IMR-90 (cell line): ENCODE data around the gene HKDC1. TPM values are rescaled to one million over a fixed set of nuclear protein-coding genes. Genes with fewer than 3 reads are reported as not detected.
A peak's percentile ranks its signal among the peaks of the same experiment; 100 is the strongest.

Experiments
- ATAC-seq: fragments of 200-7000 bp; cut with Tn5 transposase; 2 replicates; pipeline ENCODE4 v1.9.1; 2020; ENCODE audit warnings: low read depth, mild to moderate bottlenecking, moderate library complexity
- BruUV-seq: library from RNA; stranded (reverse); fragments of 400-500 nt; replicated peaks from 2 replicates; lab custom pipeline; 2021; lab: Mats Ljungman, UMichigan
- CTCF ChIA-PET: fragments of 300-600 bp; formaldehyde crosslinking; extraction: SDS; loops from one replicate; lab custom pipeline; 2021; ENCODE audit warnings: antibody characterized with exemption; lab: Yijun Ruan, JAX
- POLR2A ChIA-PET: fragments of 300-600 bp; sonication (Branson Sonifier 250); formaldehyde crosslinking; loops from one replicate; lab custom pipeline; 2022; ENCODE audit warnings: antibody characterized with exemption; ENCODE audit not compliant: unreplicated experiment; lab: Charles Lee
- DNase-seq: peaks from one replicate; pipeline ENCODE4 v3.0.0; 2013
- H2AFZ ChIP-seq: replicated peaks from 2 replicates; pipeline ENCODE3; 2013; ENCODE audit warnings: low read length, mild to moderate bottlenecking; ENCODE audit not compliant: poor library complexity
- H2AK5ac ChIP-seq: 2 replicates; pipeline ENCODE4 v1.6.1; 2013; ENCODE audit warnings: low read depth, low read length, inconsistent platforms
- H2AK9ac ChIP-seq: replicated peaks from 2 replicates; pipeline ENCODE3; 2013; ENCODE audit warnings: mild to moderate bottlenecking, low read depth, low read length, moderate library complexity; ENCODE audit not compliant: poor library complexity
- H2BK120ac ChIP-seq: 2 replicates; pipeline ENCODE4 v1.6.1; 2013; ENCODE audit warnings: low read depth, low read length, inconsistent platforms
- H2BK15ac ChIP-seq: 3 replicates; pipeline ENCODE4 v1.6.1; 2013; ENCODE audit warnings: low read depth, low read length, inconsistent platforms
- H2BK20ac ChIP-seq: 2 replicates; pipeline ENCODE4 v1.6.1; 2013; ENCODE audit warnings: low read depth, mild to moderate bottlenecking, inconsistent platforms, low read length, moderate library complexity
- H2BK5ac ChIP-seq: 2 replicates; pipeline ENCODE4 v1.6.1; 2013; ENCODE audit warnings: mild to moderate bottlenecking, low read depth, low read length, inconsistent platforms; ENCODE audit not compliant: poor library complexity, severe bottlenecking
- H3K14ac ChIP-seq: replicated peaks from 2 replicates; pipeline ENCODE4 v1.6.1; 2013; ENCODE audit warnings: low read depth, low read length, inconsistent platforms
- H3K18ac ChIP-seq: 2 replicates; pipeline ENCODE4 v1.6.1; 2013; ENCODE audit warnings: low read depth, low read length, control low read depth
- H3K23ac ChIP-seq: 2 replicates; pipeline ENCODE4 v1.6.1; 2013; ENCODE audit warnings: low read depth, low read length, inconsistent platforms
- H3K27ac ChIP-seq: 2 replicates; pipeline ENCODE4 v1.5.1; 2013; ENCODE audit warnings: mild to moderate bottlenecking, control low read depth, low read length; ENCODE audit not compliant: insufficient read depth
- H3K27me3 ChIP-seq: 2 replicates; pipeline ENCODE4 v1.6.1; 2013; ENCODE audit warnings: low read length; ENCODE audit not compliant: control insufficient read depth, insufficient read depth
- H3K36me3 ChIP-seq: 2 replicates; pipeline ENCODE4 v1.6.1; 2013; ENCODE audit warnings: low read length, mixed read lengths; ENCODE audit not compliant: control insufficient read depth, insufficient read depth
- H3K4ac ChIP-seq: 2 replicates; pipeline ENCODE4 v1.6.1; 2013; ENCODE audit warnings: low read depth, low read length, inconsistent platforms
- H3K4me1 ChIP-seq: 2 replicates; pipeline ENCODE4 v1.6.1; 2013; ENCODE audit warnings: low read length, mixed read lengths; ENCODE audit not compliant: control insufficient read depth, insufficient read depth
- H3K4me2 ChIP-seq: 2 replicates; pipeline ENCODE4 v1.6.1; 2013; ENCODE audit warnings: low read depth, mild to moderate bottlenecking, control low read depth, low read length, moderate library complexity
- H3K4me3 ChIP-seq: 2 replicates; pipeline ENCODE4 v1.5.1; 2013; ENCODE audit warnings: low read depth, mild to moderate bottlenecking, control low read depth, low read length, moderate library complexity; ENCODE audit not compliant: insufficient read depth
- H3K56ac ChIP-seq: 2 replicates; pipeline ENCODE4 v1.6.1; 2013; ENCODE audit warnings: low read length, inconsistent platforms; ENCODE audit not compliant: insufficient read depth; ENCODE audit errors: extremely low read depth
- H3K79me1 ChIP-seq, 2 experiments: 2 replicates each; pipeline ENCODE4 v1.6.1; 2013; ENCODE audit warnings: low read length in 2 of 2, inconsistent platforms in 1 of 2, low read depth in 1 of 2
- H3K9ac ChIP-seq: 2 replicates; pipeline ENCODE4 v1.6.1; 2013; ENCODE audit warnings: low read depth, low read length, control low read depth
- H3K9me1 ChIP-seq: 2 replicates; pipeline ENCODE4 v1.6.1; 2013; ENCODE audit warnings: low read length, inconsistent platforms; ENCODE audit not compliant: insufficient read depth
- H3K9me3 ChIP-seq: 2 replicates; pipeline ENCODE4 v1.6.1; 2013; ENCODE audit warnings: low read length; ENCODE audit not compliant: control insufficient read depth, insufficient read depth
- H4K20me1 ChIP-seq: 2 replicates; pipeline ENCODE4 v1.6.1; 2013; ENCODE audit warnings: low read length, inconsistent platforms; ENCODE audit not compliant: insufficient read depth
- H4K5ac ChIP-seq: 2 replicates; pipeline ENCODE4 v1.6.1; 2013; ENCODE audit warnings: mild to moderate bottlenecking, low read depth, low read length, control low read depth
- H4K8ac ChIP-seq, 2 experiments: 2 replicates each; pipeline ENCODE4 v1.6.1; 2013; ENCODE audit warnings: low read depth in 2 of 2, low read length in 2 of 2, control low read depth in 1 of 2, inconsistent platforms in 1 of 2
- H4K91ac ChIP-seq: 2 replicates; pipeline ENCODE4 v1.6.1; 2013; ENCODE audit warnings: low read depth, low read length, inconsistent platforms; ENCODE audit not compliant: insufficient read depth
- BHLHE40 ChIP-seq: fragments of 150-350 bp; IDR thresholded peaks from 2 replicates; pipeline ENCODE4 v1.6.1; 2016; ENCODE audit warnings: mild to moderate bottlenecking, low read depth, low read length
- WGBS, 2 experiments: methylation state at CpG; one replicate each; pipeline versions ENCODE4 v1.1.5 to v1.1.7; 2013; ENCODE audit warnings: missing lambda C conversion rate in 2 of 2; ENCODE audit not compliant: insufficient read length in 1 of 2; ENCODE audit errors: extremely low coverage in 2 of 2; 5-methylcytosine and 5-hydroxymethylcytosine counted together
- dilution Hi-C: fragments of 300-500 bp; cut with HindIII; formaldehyde crosslinking; loops from one replicate; pipeline ENCODE4 v1.14.3; 2018; ENCODE audit warnings: low sequenced_read_pairs; ENCODE audit not compliant: unreplicated experiment
- in situ Hi-C: fragments of 300-500 bp; cut with MboI; formaldehyde crosslinking; loops from 3 replicates; pipeline ENCODE4 v1.14.3; 2019; ENCODE audit warnings: low sequenced_read_pairs, inconsistent platforms, mixed read lengths
- intact Hi-C: fragments of 100-400 bp; cut with micrococcal nuclease; formaldehyde crosslinking; loops from 2 replicates; pipeline ENCODE4 v1.10.0; 2022
- polyA plus RNA-seq, 3 experiments: library from polyadenylated mRNA; depleted of rRNA; stranded (reverse); fragments of >200 nt; gene quantifications; 2 replicates each; pipeline ENCODE4 v1.2.3, GENCODE V29; 2012; ENCODE audit warnings: low replicate concordance in 1 of 3
- total RNA-seq: library from RNA; depleted of rRNA; stranded (reverse); fragments of >200 nt; gene quantifications from 2 replicates; pipeline ENCODE4 v1.2.3, GENCODE V29; 2012

HKDC1 gene
- total and polyA plus RNA-seq, 2 of the 4 experiments (the other 2 are of a cell fraction), result under 0.01 to 0.03 TPM

- Histone ChIP-seq H3K9me1 (no peaks in the 10 kb centered on the region), H3K27ac (no peak overlapping the region), H3K27me3 (peaks cover 14% of the 10 kb centered on the region), H3K23ac (no peak overlapping the region), H3K14ac (no peak overlapping the region), H4K20me1 (no peaks in the 10 kb centered on the region), H3K4me1 (no peaks in the 10 kb centered on the region), H2BK15ac (no peak overlapping the region), H2BK20ac (no peak overlapping the region), H2AFZ (peak overlapping the region; percentile 52), H3K4me2 (no peak overlapping the region), H3K4ac (no peak overlapping the region), H3K4me3 (no peak overlapping the region), H2BK120ac (no peak overlapping the region), H3K9me3 (no peaks in the 10 kb centered on the region), H2AK9ac (no peak overlapping the region), H4K91ac (no peak overlapping the region), H3K36me3 (no peaks in the 10 kb centered on the region), H3K18ac (no peak overlapping the region), H2BK5ac (no peak overlapping the region), H3K56ac (no peak overlapping the region), H2AK5ac (no peak overlapping the region), H4K8ac (no peak overlapping the region), H4K5ac (no peak overlapping the region), H3K79me1 (no peaks in the 10 kb centered on the region), H3K9ac (no peak overlapping the region)
- ATAC-seq (no peak), DNase-seq (no peak)
- in situ Hi-C loops (no loop called here), dilution Hi-C loops (no loop called here), intact Hi-C loops (no loop called here)
- no CpG with 5 or more reads among the region's 7 CpGs for WGBS, 2 experiments
- ChIA-PET CTCF (no interaction called here), POLR2A (no interaction called here)
- BruUV-seq, result no TSS peak
- no peak for TF ChIP-seq BHLHE40
Measured at GRCh38 chr10:69241575-69241974, 21.4 kb downstream of the HKDC1 start.
